ENCODE measurements around the gene TAOK1. TPM values are rescaled to one million over a fixed set of nuclear protein-coding genes. Genes with fewer than 3 reads are reported as not detected.
"Not testable (repeated sequence)": the region's sequence is repeated elsewhere in the genome, so short reads cannot be mapped to it uniquely, and the experiment has no call there.

TAOK1 gene
- total and polyA plus RNA-seq, 3 donors from 2014 or later = 28.4 to 107 (median 101) TPM

DNA sequence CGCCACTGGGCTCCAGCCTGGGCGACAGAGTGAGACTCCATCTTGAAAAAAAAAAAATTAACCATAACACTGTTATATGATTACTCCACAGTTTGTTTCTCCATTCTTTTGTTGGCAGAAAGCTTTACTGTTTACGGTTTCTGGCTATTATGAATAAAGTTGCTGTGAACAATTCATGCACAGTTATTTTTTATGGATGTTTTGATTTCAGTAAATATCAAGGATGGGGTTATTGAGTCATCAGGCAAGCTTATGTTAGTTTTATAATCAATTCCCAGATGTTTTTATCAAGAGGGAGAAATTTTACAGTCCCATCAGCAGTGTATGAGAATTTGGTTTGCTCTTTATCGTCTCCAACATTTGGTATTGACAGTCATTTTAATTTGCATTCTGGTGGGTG is 67.9 kb downstream of the TAOK1 start:
- H3K4me3 ChIP-seq = no peak overlapping the region
- no peaks in the 10 kb centered on the region for H3K36me3 ChIP-seq (ENCODE audit: low read depth, missing control alignments)
- intact Hi-C loops (cut with DNase I; ENCODE audit: low total_unique reads) = no loop called here
- DNase-seq = no peak
- H3K27me3 ChIP-seq = no peaks in the 10 kb centered on the region
- 96% methylated on average over 4 of the region's 4 CpGs for WGBS, 2 donors
- H3K27ac ChIP-seq = no peak overlapping the region
- TF ChIP-seq, protein P1, sequence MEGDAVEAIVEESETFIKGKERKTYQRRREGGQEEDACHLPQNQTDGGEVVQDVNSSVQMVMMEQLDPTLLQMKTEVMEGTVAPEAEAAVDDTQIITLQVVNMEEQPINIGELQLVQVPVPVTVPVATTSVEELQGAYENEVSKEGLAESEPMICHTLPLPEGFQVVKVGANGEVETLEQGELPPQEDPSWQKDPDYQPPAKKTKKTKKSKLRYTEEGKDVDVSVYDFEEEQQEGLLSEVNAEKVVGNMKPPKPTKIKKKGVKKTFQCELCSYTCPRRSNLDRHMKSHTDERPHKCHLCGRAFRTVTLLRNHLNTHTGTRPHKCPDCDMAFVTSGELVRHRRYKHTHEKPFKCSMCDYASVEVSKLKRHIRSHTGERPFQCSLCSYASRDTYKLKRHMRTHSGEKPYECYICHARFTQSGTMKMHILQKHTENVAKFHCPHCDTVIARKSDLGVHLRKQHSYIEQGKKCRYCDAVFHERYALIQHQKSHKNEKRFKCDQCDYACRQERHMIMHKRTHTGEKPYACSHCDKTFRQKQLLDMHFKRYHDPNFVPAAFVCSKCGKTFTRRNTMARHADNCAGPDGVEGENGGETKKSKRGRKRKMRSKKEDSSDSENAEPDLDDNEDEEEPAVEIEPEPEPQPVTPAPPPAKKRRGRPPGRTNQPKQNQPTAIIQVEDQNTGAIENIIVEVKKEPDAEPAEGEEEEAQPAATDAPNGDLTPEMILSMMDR (IDR thresholded peaks at IDR 0.05) = no peak
- no peak for TF ChIP-seq POLR2A (IDR thresholded peaks at IDR 0.05)
- H3K9me3 ChIP-seq = no peaks in the 10 kb centered on the region
- peaks cover 27% of the 10 kb centered on the region for H3K4me1 ChIP-seq

DNA sequence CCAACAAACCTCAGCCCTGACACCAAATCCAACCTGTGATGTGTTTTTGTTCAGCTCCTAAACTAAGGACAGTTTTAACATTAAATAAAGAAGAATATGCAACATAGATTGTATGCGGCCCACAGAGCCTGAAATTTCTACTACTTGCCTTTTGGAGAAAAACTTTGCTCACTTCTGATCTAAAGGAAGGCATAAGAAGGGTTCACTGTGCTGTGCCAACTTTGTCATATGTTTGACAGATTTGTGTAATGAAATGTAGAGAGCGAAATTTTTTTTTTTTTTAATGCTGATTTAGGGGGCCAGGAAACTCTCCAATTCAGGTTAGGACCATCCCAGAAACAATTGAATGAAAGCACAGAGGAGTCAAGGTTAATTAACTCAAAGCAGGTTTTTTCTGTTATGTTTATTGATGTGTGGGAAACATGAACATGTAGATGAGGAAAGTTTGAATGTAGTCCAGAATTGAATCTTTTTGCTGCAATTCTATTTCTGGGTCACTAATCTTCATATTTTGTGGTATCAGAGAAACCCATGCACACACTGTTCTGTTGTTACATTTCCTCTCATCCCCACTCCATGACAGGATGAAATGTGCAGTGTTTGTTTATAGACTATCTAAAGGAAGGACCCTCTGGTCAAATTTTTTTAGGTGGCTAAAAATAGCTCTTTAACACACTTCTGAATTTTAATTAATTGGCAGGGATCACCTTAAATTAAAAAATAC is 71.5 kb downstream of the TAOK1 start:
- intact Hi-C loops (cut with DNase I; ENCODE audit: low total_unique reads) = no loop called here
- Histone ChIP-seq H3K36me3 (ENCODE audit: low read depth, missing control alignments) (no peaks in the 10 kb centered on the region), H3K27me3 (no peaks in the 10 kb centered on the region), H3K9me3 (no peaks in the 10 kb centered on the region), H3K4me1 (peaks cover 27% of the 10 kb centered on the region), H3K27ac (peak overlapping the region; percentile 57 to 71), H3K4me3 (no peak overlapping the region)
- TF ChIP-seq, protein P1 (IDR thresholded peaks at IDR 0.05) = no peak
- TF ChIP-seq POLR2A (IDR thresholded peaks at IDR 0.05) = no peak
- DNase-seq = no peak
- 60 to 71% methylated on average over 2 of the region's 2 CpGs for WGBS, 2 donors

DNA sequence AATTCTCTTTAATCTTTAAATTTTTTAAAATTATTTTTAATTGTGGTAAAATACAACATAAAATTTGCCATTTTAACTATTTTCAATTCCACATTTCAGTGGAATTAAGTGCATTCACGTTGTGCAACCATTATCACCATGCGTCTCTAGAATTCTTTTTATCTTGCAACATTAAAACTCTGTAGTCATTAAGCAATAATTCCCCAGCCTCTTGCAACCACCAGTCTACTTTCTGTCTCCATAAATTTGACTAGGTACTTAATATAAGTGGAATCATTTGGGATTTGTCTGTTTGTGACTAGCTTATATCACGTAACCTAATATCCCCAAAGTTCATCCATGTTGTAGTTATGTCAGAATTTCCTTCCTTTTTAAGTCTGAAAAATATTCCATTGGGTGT is 79.1 kb downstream of the TAOK1 start:
- Histone ChIP-seq H3K27me3 (no peaks in the 10 kb centered on the region), H3K27ac (no peak overlapping the region), H3K9me3 (no peaks in the 10 kb centered on the region), H3K36me3 (ENCODE audit: low read depth, missing control alignments) (no peaks in the 10 kb centered on the region), H3K4me1 (no peaks in the 10 kb centered on the region), H3K4me3 (no peak overlapping the region)
- TF ChIP-seq, protein P1 (IDR thresholded peaks at IDR 0.05) = no peak
- no peak for TF ChIP-seq POLR2A (IDR thresholded peaks at IDR 0.05)
- no peak for DNase-seq
- intact Hi-C loops (cut with DNase I; ENCODE audit: low total_unique reads) = no loop called here
- 84 to 88% methylated on average over 3 of the region's 3 CpGs for WGBS, 2 donors

DNA sequence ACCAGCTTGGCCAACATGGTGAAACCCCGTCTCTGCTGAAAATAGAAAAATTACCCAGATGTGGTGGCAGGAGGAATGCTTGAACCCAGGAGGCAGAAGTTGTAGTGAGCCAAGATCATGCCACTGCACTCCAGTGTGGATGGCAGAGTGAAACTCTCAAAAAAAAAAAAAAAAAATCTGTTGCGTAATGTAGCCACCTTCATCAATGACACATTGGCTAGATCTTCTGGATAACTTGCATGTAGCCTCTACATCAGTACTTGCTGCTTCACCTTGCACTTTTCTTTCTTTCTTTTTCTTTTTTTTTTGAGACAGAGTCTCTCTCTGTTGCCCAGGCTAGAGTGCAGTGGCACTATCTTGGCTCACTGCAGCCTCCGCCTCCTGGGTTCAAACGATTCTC is 83.3 kb downstream of the TAOK1 start:
- H3K4me3 ChIP-seq; H3K4me1 ChIP-seq; H3K27ac ChIP-seq; intact Hi-C loops (cut with DNase I; ENCODE audit: low total_unique reads); DNase-seq; H3K36me3 ChIP-seq (ENCODE audit: low read depth, missing control alignments); H3K9me3 ChIP-seq; H3K27me3 ChIP-seq: not testable (repeated sequence)
- 96 to 98% methylated on average over 4 of the region's 4 CpGs for WGBS, 2 donors

DNA sequence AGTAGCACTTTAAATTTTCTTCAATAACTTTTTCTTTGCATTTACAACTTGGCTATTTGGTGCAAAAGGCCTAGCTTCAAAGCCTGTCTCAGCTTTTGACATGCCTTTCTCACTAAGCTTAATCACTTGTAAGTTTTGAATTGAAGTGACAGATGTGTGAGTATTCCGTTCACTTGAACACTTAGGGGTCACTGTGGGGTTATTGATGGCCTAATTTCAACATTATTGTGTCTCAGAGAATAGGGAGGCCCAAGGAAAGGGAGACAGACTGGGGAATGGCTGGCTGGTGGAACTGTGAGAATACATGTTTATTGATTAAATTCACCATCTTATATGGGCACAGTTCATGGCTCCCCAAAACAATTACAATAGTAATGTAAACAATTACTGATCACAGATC is 84.1 kb downstream of the TAOK1 start:
- no peak for DNase-seq
- no peak overlapping the region for H3K4me3 ChIP-seq
- no peaks in the 10 kb centered on the region for H3K4me1 ChIP-seq
- no peaks in the 10 kb centered on the region for H3K9me3 ChIP-seq
- WGBS, 2 donors = 83 to 86% methylated on average over 1 of the region's 1 CpG
- no peaks in the 10 kb centered on the region for H3K27me3 ChIP-seq
- H3K27ac ChIP-seq = no peak overlapping the region
- TF ChIP-seq POLR2A (IDR thresholded peaks at IDR 0.05) = no peak
- TF ChIP-seq, protein P1 (IDR thresholded peaks at IDR 0.05) = no peak
- H3K36me3 ChIP-seq (ENCODE audit: low read depth, missing control alignments) = no peaks in the 10 kb centered on the region
- intact Hi-C loops (cut with DNase I; ENCODE audit: low total_unique reads) = no loop called here
